Activated T-helper 17 cell treated with anti-CD3 and anti-CD28 coated beads, Interleukin-2, amount 50 U/mL, for 72 hours (primary cell): ENCODE data around the gene OR2AJ1. TPM values are rescaled to one million over a fixed set of nuclear protein-coding genes. Genes with fewer than 3 reads are reported as not detected.
A peak's percentile ranks its signal among the peaks of the same experiment; 100 is the strongest.
"Not testable (repeated sequence)": the region's sequence is repeated elsewhere in the genome, so short reads cannot be mapped to it uniquely, and the experiment has no call there.

Experiments used
- ATAC-seq: fragments of 150-1000 bp; cut with Tn5 transposase; replicated peaks from 2 replicates; pipeline ENCODE4 v1.10.0; 2021; ENCODE audit warnings: mild to moderate bottlenecking, moderate library complexity
- H3K27ac Mint-ChIP-seq: one replicate; pipeline ENCODE4 v1.8.0; 2022; ENCODE audit warnings: mixed read lengths
- H3K27me3 Mint-ChIP-seq: one replicate; pipeline ENCODE4 v1.8.0; 2022; ENCODE audit warnings: mixed read lengths
- H3K36me3 Mint-ChIP-seq: one replicate; pipeline ENCODE4 v1.8.0; 2022; ENCODE audit warnings: low read depth, mild to moderate bottlenecking, mixed read lengths
- H3K4me1 Mint-ChIP-seq: one replicate; pipeline ENCODE4 v1.8.0; 2022; ENCODE audit warnings: mixed read lengths
- H3K4me3 Mint-ChIP-seq: one replicate; pipeline ENCODE4 v1.8.0; 2022; ENCODE audit warnings: mild to moderate bottlenecking, mixed read lengths
- H3K9me3 Mint-ChIP-seq: one replicate; pipeline ENCODE4 v1.8.0; 2022; ENCODE audit warnings: mixed read lengths
- total RNA-seq, 2 donors: library from RNA; stranded (reverse); gene quantifications; one replicate each; pipeline ENCODE4 v1.2.3, GENCODE V29; 2022

Gene OR2AJ1
- total RNA-seq, 2 donors from 2014 or later, result not detected

DNA sequence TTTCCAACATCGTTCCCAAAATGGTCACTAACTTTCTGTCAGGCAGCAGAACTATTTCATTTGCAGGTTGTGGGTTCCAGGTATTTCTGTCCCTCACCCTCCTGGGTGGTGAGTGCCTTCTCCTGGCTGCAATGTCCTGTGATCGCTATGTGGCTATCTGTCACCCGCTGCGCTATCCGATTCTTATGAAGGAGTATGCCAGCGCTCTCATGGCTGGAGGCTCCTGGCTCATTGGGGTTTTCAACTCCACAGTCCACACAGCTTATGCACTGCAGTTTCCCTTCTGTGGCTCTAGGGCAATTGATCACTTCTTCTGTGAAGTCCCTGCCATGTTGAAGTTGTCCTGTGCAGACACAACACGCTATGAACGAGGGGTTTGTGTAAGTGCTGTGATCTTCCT lies 9.3 kb downstream of the OR2AJ1 start:
- H3K9me3 Mint-ChIP-seq, result no peaks in the 10 kb centered on the region
- no peak overlapping the region for H3K27ac Mint-ChIP-seq
- no peak overlapping the region for H3K4me3 Mint-ChIP-seq
- H3K4me1 Mint-ChIP-seq, result no peaks in the 10 kb centered on the region
- H3K36me3 Mint-ChIP-seq, result no peaks in the 10 kb centered on the region
- peaks cover 6% of the 10 kb centered on the region for H3K27me3 Mint-ChIP-seq
- no peak for ATAC-seq

DNA sequence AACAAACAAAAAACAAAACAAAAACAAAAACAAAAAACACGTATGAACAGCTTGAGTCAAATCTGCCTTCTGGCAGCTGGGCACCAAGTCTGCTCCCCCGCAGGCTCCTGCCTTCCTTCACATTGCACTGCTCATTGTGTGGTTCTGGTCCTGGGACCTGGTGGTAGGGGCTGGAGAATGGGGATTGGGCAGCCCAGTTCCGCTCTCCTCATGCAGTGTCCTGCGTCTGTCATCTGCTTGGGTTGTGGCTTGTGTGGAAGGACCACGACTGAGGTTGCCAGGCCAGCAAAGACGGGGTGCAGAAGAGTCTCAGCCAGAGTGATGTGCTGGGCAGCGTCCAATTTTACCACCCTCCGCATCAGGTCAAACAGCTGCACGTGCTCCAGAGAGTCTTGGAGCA lies 11.1 kb downstream of the OR2AJ1 start:
- no peak for ATAC-seq
- H3K27ac Mint-ChIP-seq, result no peak overlapping the region
- peak overlapping the region; percentile 13 for H3K4me3 Mint-ChIP-seq
- no peaks in the 10 kb centered on the region for H3K9me3 Mint-ChIP-seq
- H3K27me3 Mint-ChIP-seq, result peaks cover 6% of the 10 kb centered on the region
- no peaks in the 10 kb centered on the region for H3K4me1 Mint-ChIP-seq
- no peaks in the 10 kb centered on the region for H3K36me3 Mint-ChIP-seq

- peak overlapping the region; percentile 13 for H3K4me3 Mint-ChIP-seq
- no peaks in the 10 kb centered on the region for H3K9me3 Mint-ChIP-seq
- H3K4me1 Mint-ChIP-seq, result no peaks in the 10 kb centered on the region
- H3K27me3 Mint-ChIP-seq, result peaks cover 3% of the 10 kb centered on the region
- H3K27ac Mint-ChIP-seq, result no peak overlapping the region
- no peaks in the 10 kb centered on the region for H3K36me3 Mint-ChIP-seq
- ATAC-seq, result no peak
These were observed 11.7 kb downstream of the OR2AJ1 start for GRCh38 chr1:247936415-247936814.

DNA sequence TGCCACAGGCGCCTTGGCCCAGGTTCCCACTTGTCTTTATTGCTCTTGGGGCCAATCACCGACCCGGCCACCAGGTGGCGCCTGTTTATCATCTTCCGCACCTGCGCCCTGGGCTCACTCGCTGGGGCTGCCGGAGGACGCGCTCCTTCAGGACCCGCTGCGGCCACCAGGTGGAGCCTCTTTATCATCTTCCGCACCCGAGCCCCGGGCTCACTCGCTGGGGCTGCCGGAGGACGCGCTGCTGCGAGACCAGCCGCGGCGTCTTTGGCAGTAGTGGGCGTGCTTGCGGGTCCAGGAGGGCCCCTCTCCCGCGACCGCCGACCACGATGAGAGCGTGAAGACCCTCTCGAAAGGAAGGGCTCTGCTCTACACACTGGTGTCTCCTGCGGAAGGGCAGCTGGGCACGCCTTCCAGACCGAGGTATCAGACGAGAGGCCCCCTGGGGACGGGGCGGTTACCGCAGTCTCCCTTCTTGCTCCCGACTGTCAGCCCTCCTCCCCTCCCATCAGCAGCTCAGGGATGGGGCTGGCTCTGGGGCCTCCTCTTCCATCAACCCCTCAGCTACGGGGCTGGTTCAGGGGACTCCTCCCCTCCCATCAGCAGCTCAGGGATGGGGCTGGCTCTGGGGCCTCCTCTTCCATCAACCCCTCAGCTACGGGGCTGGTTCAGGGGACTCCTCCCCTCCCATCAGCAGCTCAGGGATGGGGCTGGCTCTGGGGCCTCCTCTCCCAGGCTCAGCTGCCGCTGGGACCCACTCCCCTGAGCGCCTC lies 12.5 kb downstream of the OR2AJ1 start:
- not testable (repeated sequence) for H3K9me3 Mint-ChIP-seq, H3K4me1 Mint-ChIP-seq, H3K36me3 Mint-ChIP-seq, H3K27ac Mint-ChIP-seq, H3K27me3 Mint-ChIP-seq
- peak; percentile 99 for ATAC-seq
- H3K4me3 Mint-ChIP-seq, result peak overlapping the region; percentile 69

- no peak overlapping the region for H3K27ac Mint-ChIP-seq
- ATAC-seq, result no peak
- peaks cover 3% of the 10 kb centered on the region for H3K9me3 Mint-ChIP-seq
- no peaks in the 10 kb centered on the region for H3K4me1 Mint-ChIP-seq
- H3K36me3 Mint-ChIP-seq, result no peaks in the 10 kb centered on the region
- H3K4me3 Mint-ChIP-seq, result no peak overlapping the region
- H3K27me3 Mint-ChIP-seq, result peaks cover 2% of the 10 kb centered on the region
These were observed 17.9 kb downstream of the OR2AJ1 start for GRCh38 chr1:247942624-247943023.

DNA sequence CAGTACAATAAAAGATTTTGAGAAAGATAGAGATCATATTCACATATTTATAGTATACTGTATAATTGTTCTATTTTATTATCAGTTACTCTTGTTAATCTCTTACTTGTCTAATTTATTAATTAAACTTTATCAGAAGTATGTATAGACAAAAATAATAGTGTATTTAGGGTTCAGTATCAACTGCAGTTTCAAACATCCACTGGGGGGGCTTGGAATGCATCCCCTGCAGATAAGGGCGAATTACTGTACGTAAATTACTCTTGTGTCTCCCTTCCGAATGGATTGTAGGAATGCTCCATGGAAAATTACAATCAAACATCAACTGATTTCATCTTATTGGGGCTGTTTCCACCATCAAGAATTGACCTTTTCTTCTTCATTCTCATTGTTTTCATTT lies 23.9 kb downstream of the OR2AJ1 start, which contains the start of gene OR2L8:
Gene OR2L8 (plus strand): TSS at position 301 of the 400 bp plus-strand sequence. CDS start 0 bp downstream, at position 301.
- no peak for ATAC-seq
- H3K4me1 Mint-ChIP-seq, result no peaks in the 10 kb centered on the region
- H3K36me3 Mint-ChIP-seq, result no peaks in the 10 kb centered on the region
- H3K4me3 Mint-ChIP-seq, result no peak within 1 kb of the TSS
- H3K27me3 Mint-ChIP-seq, result peaks cover 2% of the 10 kb centered on the region
- no peak within 1 kb of the TSS for H3K27ac Mint-ChIP-seq
- H3K9me3 Mint-ChIP-seq, result peaks cover 3% of the 10 kb centered on the region

DNA sequence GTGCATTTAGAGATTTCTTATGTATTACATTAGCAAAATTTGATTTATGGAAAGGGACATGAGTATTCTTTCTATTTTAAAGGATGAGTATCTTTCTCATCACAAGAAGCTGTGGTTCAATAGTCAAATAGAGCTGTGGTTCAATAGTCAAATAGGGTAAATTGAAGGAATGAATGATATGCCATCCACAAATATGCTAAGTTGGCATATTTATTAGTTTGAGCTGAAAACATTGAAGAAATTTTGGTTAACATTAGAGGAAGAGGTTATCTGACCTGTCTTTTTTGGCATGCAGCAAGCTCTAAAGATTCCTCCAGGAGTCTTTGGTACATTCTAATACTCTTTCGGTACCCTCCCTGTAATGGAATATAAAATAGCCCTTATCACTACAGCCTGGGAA lies 28.7 kb downstream of the OR2AJ1 start:
- no peaks in the 10 kb centered on the region for H3K27me3 Mint-ChIP-seq
- no peak overlapping the region for H3K4me3 Mint-ChIP-seq
- H3K4me1 Mint-ChIP-seq, result no peaks in the 10 kb centered on the region
- no peak overlapping the region for H3K27ac Mint-ChIP-seq
- H3K36me3 Mint-ChIP-seq, result no peaks in the 10 kb centered on the region
- no peak for ATAC-seq
- peaks cover 5% of the 10 kb centered on the region for H3K9me3 Mint-ChIP-seq

DNA sequence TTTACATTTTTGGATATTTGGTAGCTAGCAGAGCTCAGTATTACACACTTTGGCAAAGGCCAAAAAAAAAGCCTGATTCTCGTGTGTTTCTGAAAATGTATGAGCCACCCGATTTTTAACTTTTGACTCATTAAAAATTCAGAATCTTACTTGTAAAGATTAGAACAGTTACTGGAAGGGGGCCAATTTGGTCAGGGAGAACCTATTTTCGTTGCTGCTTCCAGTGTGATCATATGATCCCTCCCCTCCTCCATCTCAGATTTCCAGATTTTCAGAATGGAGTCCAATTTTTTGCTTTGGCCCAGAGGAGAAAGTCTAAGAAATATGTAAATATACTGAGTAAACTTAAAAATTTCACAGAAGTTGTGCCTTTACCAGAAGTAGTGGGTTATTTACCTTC lies 37.1 kb downstream of the OR2AJ1 start:
- Mint-ChIP-seq H3K4me1 (no peaks in the 10 kb centered on the region), H3K27me3 (no peaks in the 10 kb centered on the region), H3K4me3 (no peak overlapping the region), H3K36me3 (no peaks in the 10 kb centered on the region), H3K9me3 (peaks cover 16% of the 10 kb centered on the region), H3K27ac (no peak overlapping the region)
- ATAC-seq, result no peak

DNA sequence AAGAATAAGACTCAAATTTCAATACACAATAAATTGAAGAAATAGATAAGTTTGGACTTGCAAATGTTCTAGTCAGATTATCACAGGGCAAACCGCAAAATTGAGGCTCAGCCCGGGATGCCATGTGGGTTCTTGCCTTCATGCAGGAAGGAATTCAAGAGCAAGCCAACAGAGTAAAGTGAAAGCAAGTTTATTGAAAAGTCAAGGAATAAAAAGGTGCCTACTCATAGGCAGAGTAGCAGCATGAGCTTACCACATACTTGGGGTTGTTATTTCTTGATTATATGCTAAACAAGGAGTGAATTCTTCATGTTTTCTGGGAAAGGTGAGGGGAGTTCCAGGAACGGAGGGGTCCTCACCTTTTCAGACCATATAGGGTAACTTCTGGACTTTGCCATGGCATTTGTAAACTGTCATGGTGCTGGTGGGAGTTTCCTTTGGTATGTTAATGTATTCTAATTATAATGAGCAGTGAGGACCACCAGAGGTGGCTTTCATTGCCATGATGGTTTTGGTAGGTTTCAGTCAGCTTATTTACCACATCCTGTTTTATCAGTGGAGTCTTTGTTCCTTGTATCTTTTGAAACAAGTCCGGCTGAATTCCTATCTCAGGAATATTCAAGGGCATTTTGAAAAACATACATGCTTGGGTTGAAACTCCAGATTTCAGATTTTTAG lies 38.4 kb downstream of the OR2AJ1 start:
- no peak for ATAC-seq
- Mint-ChIP-seq H3K4me3 (no peak overlapping the region), H3K36me3 (no peaks in the 10 kb centered on the region), H3K27me3 (no peaks in the 10 kb centered on the region), H3K4me1 (no peaks in the 10 kb centered on the region), H3K27ac (no peak overlapping the region), H3K9me3 (peaks cover 15% of the 10 kb centered on the region)

- Mint-ChIP-seq H3K27ac (no peak within 1 kb of the TSS), H3K4me3 (no peak within 1 kb of the TSS), H3K9me3 (peaks cover 9% of the 10 kb centered on the region), H3K27me3 (no peaks in the 10 kb centered on the region), H3K36me3 (no peaks in the 10 kb centered on the region), H3K4me1 (no peaks in the 10 kb centered on the region)
- ATAC-seq, result no peak
These were observed 40.2 kb downstream of the OR2AJ1 start, which contains the start of gene OR2AK2 for GRCh38 chr1:247964933-247965332. Gene OR2AK2 (plus strand): TSS chr1:247965233. CDS start chr1:247965377, 144 bp downstream.

GRCh38 chr1:247966532-247967204 lies 42.0 kb downstream of the OR2AJ1 start:
- Mint-ChIP-seq H3K36me3 (no peaks in the 10 kb centered on the region), H3K27ac (no peak overlapping the region), H3K9me3 (peaks cover 3% of the 10 kb centered on the region), H3K4me3 (no peak overlapping the region), H3K4me1 (no peaks in the 10 kb centered on the region), H3K27me3 (no peaks in the 10 kb centered on the region)
- ATAC-seq, result no peak

Other genes with a start within 250 kb of the OR2AJ1 start
- not detected for gene OR13G1, start 245.2 kb upstream of the OR2AJ1 start, total RNA-seq
- gene OR6F1, start 208.2 kb upstream of the OR2AJ1 start, total RNA-seq, result not detected
- not detected for gene OR14K1, start 186.3 kb upstream of the OR2AJ1 start, total RNA-seq
- not detected for gene OR14A2, start 176.7 kb upstream of the OR2AJ1 start, total RNA-seq
- not detected for gene OR1C1, start 164.3 kb upstream of the OR2AJ1 start, total RNA-seq
- not detected for gene OR14A16, start 100.8 kb upstream of the OR2AJ1 start, total RNA-seq
- gene OR11L1, start 83.0 kb upstream of the OR2AJ1 start, total RNA-seq, result not detected
- under 1 TPM; 0.13 to 0.19 TPM for gene TRIM58, start 67.7 kb upstream of the OR2AJ1 start, total RNA-seq
- gene OR2W3, start 29.3 kb upstream of the OR2AJ1 start, total RNA-seq, result not detected
- not detected for gene OR2T8, start 4.6 kb upstream of the OR2AJ1 start, total RNA-seq
- gene OR2L8, start 24.0 kb downstream of the OR2AJ1 start, total RNA-seq, result not detected
- under 1 TPM in 1 of 2 donors, not detected in 1; 0.26 TPM for gene OR2AK2, start 40.3 kb downstream of the OR2AJ1 start, total RNA-seq
- under 1 TPM in 1 of 2 donors, not detected in 1; 0.09 TPM for gene OR2L5, start 88.8 kb downstream of the OR2AJ1 start, total RNA-seq
- under 1 TPM; 0.11 TPM for gene OR2L2, start 105.2 kb downstream of the OR2AJ1 start, total RNA-seq
- not detected for gene OR2L3, start 121.9 kb downstream of the OR2AJ1 start, total RNA-seq
- gene OR2L13, start 170.3 kb downstream of the OR2AJ1 start, total RNA-seq, result not detected
- not detected for gene OR2M5, start 220.3 kb downstream of the OR2AJ1 start, total RNA-seq
- not detected for gene OR2M2, start 249.9 kb downstream of the OR2AJ1 start, total RNA-seq